Astrocyte (in vitro differentiated cells and primary cell): ENCODE measurements around the gene BCR. TPM values are rescaled to one million over a fixed set of nuclear protein-coding genes. Genes with fewer than 3 reads are reported as not detected.
A peak's percentile ranks its signal among the peaks of the same experiment; 100 is the strongest.
"Not testable (repeated sequence)": the region's sequence is repeated elsewhere in the genome, so short reads cannot be mapped to it uniquely, and the experiment has no call there.

Source experiments
- DNase-seq: peaks from one replicate; pipeline ENCODE4 v3.0.0-alpha.2; 2010; ENCODE audit warnings: low read depth
- FAIRE-seq: peaks from 2 replicates; lab custom pipeline; 2011; peaks lifted over from hg19 to GRCh38; lab: Jason Lieb, UNC
- H2AFZ ChIP-seq: 2 replicates; pipeline ENCODE4 v1.6.0; 2012; ENCODE audit warnings: low read depth, low read length, inconsistent platforms
- H3K27ac ChIP-seq: 2 replicates; pipeline ENCODE4 v1.5.1; 2011; ENCODE audit warnings: low read depth, low read length, inconsistent platforms
- H3K27me3 ChIP-seq: 2 replicates; pipeline ENCODE4 v1.6.0; 2011; ENCODE audit warnings: low read length, inconsistent platforms; ENCODE audit not compliant: insufficient read depth
- H3K36me3 ChIP-seq: 2 replicates; pipeline ENCODE4 v1.5.1; 2011; ENCODE audit warnings: low read length, inconsistent platforms; ENCODE audit not compliant: insufficient read depth
- H3K4me1 ChIP-seq: 2 replicates; pipeline ENCODE4 v1.5.1; 2011; ENCODE audit warnings: low read length, inconsistent platforms; ENCODE audit not compliant: insufficient read depth
- H3K4me2 ChIP-seq: 2 replicates; pipeline ENCODE4 v1.6.0; 2012; ENCODE audit warnings: low read length, inconsistent platforms
- H3K4me3 ChIP-seq: 2 replicates; pipeline ENCODE4 v1.5.1; 2011; ENCODE audit warnings: low read depth, mild to moderate bottlenecking, low read length, inconsistent platforms; ENCODE audit not compliant: insufficient read depth
- H3K79me2 ChIP-seq: 2 replicates; pipeline ENCODE4 v1.6.0; 2012; ENCODE audit warnings: mild to moderate bottlenecking, low read length, inconsistent platforms; ENCODE audit not compliant: insufficient read depth
- H3K9ac ChIP-seq: 2 replicates; pipeline ENCODE4 v1.6.0; 2012; ENCODE audit warnings: mild to moderate bottlenecking, low read length, inconsistent platforms
- H3K9me3 ChIP-seq: 2 replicates; pipeline ENCODE4 v1.5.1; 2012; ENCODE audit warnings: low read depth, mild to moderate bottlenecking, low read length, inconsistent platforms; ENCODE audit not compliant: insufficient read depth
- H4K20me1 ChIP-seq: 2 replicates; pipeline ENCODE4 v1.6.0; 2012; ENCODE audit warnings: low read length, inconsistent platforms; ENCODE audit not compliant: insufficient read depth
- H3K27ac Mint-ChIP-seq: one replicate; pipeline ENCODE4 v1.8.0; 2021; ENCODE audit warnings: mild to moderate bottlenecking, mixed read lengths; ENCODE audit not compliant: unreplicated experiment
- H3K27me3 Mint-ChIP-seq: one replicate; pipeline ENCODE4 v1.8.0; 2021; ENCODE audit warnings: low read depth, mixed read lengths; ENCODE audit not compliant: unreplicated experiment
- H3K36me3 Mint-ChIP-seq: one replicate; pipeline ENCODE4 v1.8.0; 2021; ENCODE audit warnings: low read depth, mixed read lengths; ENCODE audit not compliant: unreplicated experiment
- H3K4me1 Mint-ChIP-seq: one replicate; pipeline ENCODE4 v1.8.0; 2021; ENCODE audit warnings: low read depth, mixed read lengths; ENCODE audit not compliant: unreplicated experiment
- H3K4me3 Mint-ChIP-seq: one replicate; pipeline ENCODE4 v1.8.0; 2021; ENCODE audit warnings: mild to moderate bottlenecking, moderate library complexity, mixed read lengths; ENCODE audit not compliant: unreplicated experiment
- H3K9me3 Mint-ChIP-seq: one replicate; pipeline ENCODE4 v1.8.0; 2021; ENCODE audit warnings: mild to moderate bottlenecking, mixed read lengths; ENCODE audit not compliant: unreplicated experiment
- EZH2 ChIP-seq: IDR thresholded peaks from 2 replicates; pipeline ENCODE4 v1.6.1; 2012; ENCODE audit warnings: mild to moderate bottlenecking, low read length, inconsistent platforms; ENCODE audit not compliant: insufficient read depth
- total RNA-seq: library from RNA; stranded (reverse); gene quantifications from 2 replicates; pipeline ENCODE4 v1.2.1, GENCODE V29; 2021
- TF ChIP-seq, protein P1 (sequence below): IDR thresholded peaks from 2 replicates; pipeline ENCODE4 v1.5.1; 2011; ENCODE audit warnings: low read depth, mild to moderate bottlenecking, inconsistent platforms, low read length, moderate library complexity; ENCODE audit not compliant: insufficient read depth

Gene BCR
- total RNA-seq, 1 donor from 2014 or later = 48.9 TPM

DNA sequence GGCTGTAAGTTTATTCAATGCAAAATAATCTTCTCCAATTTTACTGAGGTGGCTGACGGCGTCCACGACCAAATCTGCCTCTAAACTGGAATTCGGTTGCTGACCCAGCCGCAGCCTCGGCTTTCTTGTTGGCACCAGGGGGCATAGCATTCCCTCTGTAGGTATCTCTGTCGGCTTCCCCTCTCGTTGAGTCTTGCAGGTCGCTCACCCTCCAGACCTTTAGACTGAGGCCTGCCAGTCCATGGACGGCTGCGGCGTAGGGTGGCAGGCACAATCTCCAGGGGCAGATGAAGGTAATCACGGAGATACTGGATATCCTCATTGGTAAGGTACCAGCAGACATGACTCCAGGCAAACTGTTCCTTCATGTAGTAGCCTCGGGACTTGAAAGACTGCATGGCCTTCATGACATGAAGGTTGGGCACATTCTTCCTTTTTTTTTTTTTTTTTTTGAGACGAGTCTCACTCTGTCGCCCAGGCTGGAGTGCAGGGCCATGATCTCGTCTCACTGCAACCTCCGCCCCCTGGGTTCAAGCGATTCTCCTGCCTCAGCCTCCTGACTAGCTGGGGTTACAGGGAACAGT lies 142.3 kb downstream of the BCR start:
- H3K9ac ChIP-seq, DNase-seq, H3K27me3 Mint-ChIP-seq, H3K4me2 ChIP-seq, H3K27ac ChIP-seq, FAIRE-seq, H4K20me1 ChIP-seq, H2AFZ ChIP-seq, H3K27ac Mint-ChIP-seq, H3K27me3 ChIP-seq, H3K36me3 ChIP-seq, H3K4me1 Mint-ChIP-seq, H3K4me3 ChIP-seq, H3K36me3 Mint-ChIP-seq, H3K4me1 ChIP-seq, H3K79me2 ChIP-seq, H3K9me3 ChIP-seq, H3K9me3 Mint-ChIP-seq: not testable (repeated sequence)
- peak overlapping the region; percentile 40 for H3K4me3 Mint-ChIP-seq

DNA sequence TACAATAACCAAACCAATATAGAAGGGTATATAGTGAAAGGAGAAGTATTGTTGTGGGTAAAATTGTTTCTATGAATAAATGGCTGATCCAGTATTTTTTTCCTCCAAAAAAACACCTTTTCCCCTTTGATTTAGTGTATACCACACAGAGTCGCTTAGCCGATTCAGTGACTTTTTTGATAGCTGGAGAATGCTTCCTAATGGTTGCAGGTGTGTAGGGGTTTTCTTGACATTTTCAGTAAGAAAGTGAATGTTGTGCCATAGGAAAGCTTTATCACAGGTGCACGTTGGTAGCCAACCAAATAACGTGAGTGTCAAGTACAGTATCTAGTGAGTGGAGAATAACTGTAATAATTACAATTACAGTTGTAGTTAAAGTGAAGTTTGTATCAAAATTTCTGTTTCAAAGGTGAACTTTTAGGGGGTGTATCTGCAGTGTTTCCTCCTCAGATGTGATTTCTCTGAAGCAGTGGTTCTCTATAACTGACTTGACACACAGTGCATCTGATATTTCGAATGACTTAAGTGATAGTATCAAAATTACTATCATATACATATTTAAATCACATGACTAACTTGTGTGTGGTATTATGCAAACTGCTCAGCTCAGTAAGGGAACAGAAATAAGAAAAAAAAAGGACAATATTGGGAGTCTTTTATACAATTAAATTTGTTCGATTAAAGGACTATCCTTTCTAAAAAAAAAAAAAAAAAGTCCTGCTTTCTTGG lies 143.8 kb downstream of the BCR start:
- not testable (repeated sequence) for H4K20me1 ChIP-seq, H3K27ac Mint-ChIP-seq, H3K9me3 Mint-ChIP-seq, H3K9ac ChIP-seq, H3K4me2 ChIP-seq, H3K36me3 Mint-ChIP-seq, H3K4me3 ChIP-seq, H3K9me3 ChIP-seq, DNase-seq, H3K27me3 Mint-ChIP-seq, H3K27ac ChIP-seq, H3K36me3 ChIP-seq, H3K4me3 Mint-ChIP-seq, H2AFZ ChIP-seq, H3K4me1 ChIP-seq, H3K27me3 ChIP-seq, H3K79me2 ChIP-seq, H3K4me1 Mint-ChIP-seq, FAIRE-seq

DNA sequence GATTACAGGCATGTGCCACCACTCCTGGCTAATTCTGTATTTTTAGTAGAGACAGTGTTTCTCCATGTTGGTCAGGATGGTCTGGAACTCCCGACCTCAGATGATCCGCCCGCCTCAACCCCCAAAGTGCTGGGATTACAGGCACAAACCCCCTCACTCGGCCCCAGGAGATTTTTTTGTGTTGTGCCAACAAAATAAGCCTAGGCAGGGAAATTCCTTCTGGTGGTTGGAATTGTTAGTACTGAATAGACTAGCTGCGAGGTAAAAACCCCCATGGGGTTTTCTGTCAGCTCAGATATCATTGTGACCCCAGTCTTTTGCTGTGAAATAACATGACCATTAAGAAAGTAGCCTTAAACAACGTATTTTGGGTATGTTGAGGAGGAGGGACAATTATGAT lies 144.9 kb downstream of the BCR start:
- no peaks in the 10 kb centered on the region for H3K27me3 ChIP-seq
- H4K20me1 ChIP-seq = no peaks in the 10 kb centered on the region
- FAIRE-seq (no peak), DNase-seq (no peak)
- no peaks in the 10 kb centered on the region for H3K36me3 Mint-ChIP-seq
- H2AFZ ChIP-seq = no peak overlapping the region
- no peak overlapping the region for H3K27ac Mint-ChIP-seq
- no peak overlapping the region for H3K4me2 ChIP-seq
- H3K4me1 ChIP-seq = no peaks in the 10 kb centered on the region
- H3K27ac ChIP-seq = no peak overlapping the region
- H3K4me3 Mint-ChIP-seq = no peak overlapping the region
- H3K36me3 ChIP-seq = no peaks in the 10 kb centered on the region
- H3K27me3 Mint-ChIP-seq = no peaks in the 10 kb centered on the region
- H3K4me1 Mint-ChIP-seq = no peaks in the 10 kb centered on the region
- H3K9me3 Mint-ChIP-seq = no peaks in the 10 kb centered on the region
- H3K4me3 ChIP-seq = no peak overlapping the region
- H3K9me3 ChIP-seq = no peaks in the 10 kb centered on the region
- H3K79me2 ChIP-seq = no peaks in the 10 kb centered on the region
- no peak for TF ChIP-seq EZH2
- TF ChIP-seq, protein P1, sequence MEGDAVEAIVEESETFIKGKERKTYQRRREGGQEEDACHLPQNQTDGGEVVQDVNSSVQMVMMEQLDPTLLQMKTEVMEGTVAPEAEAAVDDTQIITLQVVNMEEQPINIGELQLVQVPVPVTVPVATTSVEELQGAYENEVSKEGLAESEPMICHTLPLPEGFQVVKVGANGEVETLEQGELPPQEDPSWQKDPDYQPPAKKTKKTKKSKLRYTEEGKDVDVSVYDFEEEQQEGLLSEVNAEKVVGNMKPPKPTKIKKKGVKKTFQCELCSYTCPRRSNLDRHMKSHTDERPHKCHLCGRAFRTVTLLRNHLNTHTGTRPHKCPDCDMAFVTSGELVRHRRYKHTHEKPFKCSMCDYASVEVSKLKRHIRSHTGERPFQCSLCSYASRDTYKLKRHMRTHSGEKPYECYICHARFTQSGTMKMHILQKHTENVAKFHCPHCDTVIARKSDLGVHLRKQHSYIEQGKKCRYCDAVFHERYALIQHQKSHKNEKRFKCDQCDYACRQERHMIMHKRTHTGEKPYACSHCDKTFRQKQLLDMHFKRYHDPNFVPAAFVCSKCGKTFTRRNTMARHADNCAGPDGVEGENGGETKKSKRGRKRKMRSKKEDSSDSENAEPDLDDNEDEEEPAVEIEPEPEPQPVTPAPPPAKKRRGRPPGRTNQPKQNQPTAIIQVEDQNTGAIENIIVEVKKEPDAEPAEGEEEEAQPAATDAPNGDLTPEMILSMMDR = no peak
- H3K9ac ChIP-seq = no peak overlapping the region

DNA sequence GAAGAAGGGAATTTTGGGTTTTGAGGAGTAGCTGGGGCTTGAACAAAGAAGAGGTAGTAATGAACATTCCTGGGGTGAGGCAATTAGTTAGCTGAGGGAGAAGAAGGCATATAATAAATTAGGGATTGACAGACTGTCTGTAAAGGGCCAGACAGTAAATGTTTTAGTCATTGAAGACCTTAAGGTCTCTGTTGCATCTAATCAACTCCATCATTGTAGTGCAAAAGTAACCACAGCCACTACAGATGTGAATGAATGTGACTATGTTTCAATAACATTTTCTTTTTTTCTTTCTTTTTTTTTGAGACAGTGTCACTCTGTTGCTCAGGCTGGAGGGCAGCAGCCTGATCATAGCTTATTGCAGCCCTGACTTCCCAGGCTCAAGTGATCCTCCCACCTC lies 153.5 kb downstream of the BCR start:
- H3K79me2 ChIP-seq, H3K27ac ChIP-seq, H3K27ac Mint-ChIP-seq, H3K27me3 ChIP-seq, DNase-seq, H3K4me2 ChIP-seq, H4K20me1 ChIP-seq, H3K36me3 Mint-ChIP-seq, H3K4me1 Mint-ChIP-seq, H3K27me3 Mint-ChIP-seq, H3K4me3 Mint-ChIP-seq, H3K4me3 ChIP-seq, H3K9ac ChIP-seq, H3K9me3 ChIP-seq, H3K9me3 Mint-ChIP-seq, H3K4me1 ChIP-seq, FAIRE-seq, H3K36me3 ChIP-seq, H2AFZ ChIP-seq: not testable (repeated sequence)

DNA sequence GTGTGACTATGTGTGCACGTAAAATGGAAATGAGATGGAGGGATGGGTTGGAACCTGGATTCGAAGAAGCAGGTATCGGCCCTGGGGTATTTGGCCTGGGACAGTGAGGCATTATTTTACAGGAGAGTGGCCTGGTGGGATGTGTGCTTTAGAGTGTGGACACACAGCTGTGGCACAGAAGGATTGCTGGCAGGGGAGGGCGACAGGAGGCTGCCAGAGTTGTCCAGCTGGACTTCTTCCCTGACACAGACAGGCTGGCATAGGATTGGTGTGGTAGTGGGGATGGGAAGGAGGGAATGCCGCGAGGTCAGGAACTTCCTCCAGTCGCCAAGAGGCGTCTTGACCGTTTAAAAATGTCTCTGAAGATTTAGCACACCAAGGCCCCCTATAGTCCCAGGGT lies 157.4 kb downstream of the BCR start:
- not testable (repeated sequence) for H3K9me3 Mint-ChIP-seq, H4K20me1 ChIP-seq, FAIRE-seq, H3K27ac ChIP-seq, H3K4me1 ChIP-seq, H3K27me3 ChIP-seq, H3K4me1 Mint-ChIP-seq, H3K27ac Mint-ChIP-seq, H3K4me2 ChIP-seq, DNase-seq, H3K4me3 ChIP-seq, H3K36me3 Mint-ChIP-seq, H3K27me3 Mint-ChIP-seq, H3K79me2 ChIP-seq, H3K36me3 ChIP-seq, H3K9me3 ChIP-seq, H2AFZ ChIP-seq, H3K4me3 Mint-ChIP-seq, H3K9ac ChIP-seq
